GM18508 (cell line): ENCODE measurements around the gene LEMD2.

Source experiments
- ATAC-seq: cut with Tn5 transposase; IDR thresholded peaks from one replicate; pipeline ENCODE4 v1.9.1; 2021; ENCODE audit warnings: moderate number of reproducible peaks; ENCODE audit not compliant: insufficient read depth, unreplicated experiment

LEMD2 gene

DNA sequence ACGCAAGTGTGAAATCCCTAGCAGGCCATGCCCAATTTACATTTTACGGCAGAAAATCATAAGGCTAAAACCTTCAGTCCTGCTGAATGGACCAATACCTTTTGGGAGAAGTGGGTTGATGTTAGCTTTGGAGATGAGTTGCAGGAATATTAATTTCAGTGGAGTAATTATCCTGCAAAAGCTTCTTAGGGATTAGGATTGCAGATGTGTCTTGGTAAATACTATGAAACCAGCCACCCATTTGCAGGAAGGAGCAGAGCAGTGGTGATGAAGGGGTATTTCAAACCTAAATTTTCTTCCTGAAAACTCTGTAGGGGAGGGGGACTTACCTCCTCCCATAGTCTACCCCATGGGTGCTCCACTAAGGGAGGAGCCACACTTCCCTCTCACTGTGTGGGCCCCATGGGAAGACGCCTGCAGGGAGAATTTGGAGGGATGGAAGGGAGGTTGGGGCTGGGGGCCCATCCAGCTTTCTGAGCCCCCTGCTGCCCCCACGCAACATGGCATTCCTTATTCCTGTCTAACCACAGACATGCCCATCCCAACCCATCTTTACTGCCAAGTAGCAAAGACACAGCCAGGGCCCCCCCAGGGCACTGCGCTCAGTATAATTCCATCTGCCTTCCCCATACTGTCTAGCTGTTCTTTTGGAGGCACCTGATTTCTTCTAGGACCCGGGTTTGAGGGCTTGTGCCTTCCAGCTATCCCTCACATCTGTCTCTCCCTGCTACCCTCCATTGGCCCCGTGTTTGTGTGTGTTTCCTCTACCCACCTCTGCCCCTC, 62.8 kb downstream of the LEMD2 start:
- ATAC-seq: no peak

DNA sequence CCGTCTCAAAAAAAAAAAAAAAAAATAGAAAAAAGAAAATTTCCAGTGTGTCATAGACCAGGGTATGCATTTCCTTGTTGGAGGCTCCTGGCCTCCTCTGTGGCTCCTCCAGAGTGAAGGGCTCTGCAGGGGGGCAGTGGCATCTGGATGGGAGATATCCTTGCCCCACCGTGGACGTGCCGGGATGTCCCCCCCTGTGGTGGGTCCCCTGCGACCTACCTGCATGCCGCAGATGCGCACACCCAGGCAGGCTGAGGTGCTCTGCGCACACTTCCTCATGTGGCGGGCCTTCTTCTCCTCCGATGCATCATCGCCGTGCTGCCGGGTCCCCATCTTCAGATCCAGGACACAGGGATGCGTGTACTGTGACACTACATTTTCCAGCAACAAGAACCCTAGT, 63.7 kb downstream of the LEMD2 start:
- ATAC-seq: no peak

DNA sequence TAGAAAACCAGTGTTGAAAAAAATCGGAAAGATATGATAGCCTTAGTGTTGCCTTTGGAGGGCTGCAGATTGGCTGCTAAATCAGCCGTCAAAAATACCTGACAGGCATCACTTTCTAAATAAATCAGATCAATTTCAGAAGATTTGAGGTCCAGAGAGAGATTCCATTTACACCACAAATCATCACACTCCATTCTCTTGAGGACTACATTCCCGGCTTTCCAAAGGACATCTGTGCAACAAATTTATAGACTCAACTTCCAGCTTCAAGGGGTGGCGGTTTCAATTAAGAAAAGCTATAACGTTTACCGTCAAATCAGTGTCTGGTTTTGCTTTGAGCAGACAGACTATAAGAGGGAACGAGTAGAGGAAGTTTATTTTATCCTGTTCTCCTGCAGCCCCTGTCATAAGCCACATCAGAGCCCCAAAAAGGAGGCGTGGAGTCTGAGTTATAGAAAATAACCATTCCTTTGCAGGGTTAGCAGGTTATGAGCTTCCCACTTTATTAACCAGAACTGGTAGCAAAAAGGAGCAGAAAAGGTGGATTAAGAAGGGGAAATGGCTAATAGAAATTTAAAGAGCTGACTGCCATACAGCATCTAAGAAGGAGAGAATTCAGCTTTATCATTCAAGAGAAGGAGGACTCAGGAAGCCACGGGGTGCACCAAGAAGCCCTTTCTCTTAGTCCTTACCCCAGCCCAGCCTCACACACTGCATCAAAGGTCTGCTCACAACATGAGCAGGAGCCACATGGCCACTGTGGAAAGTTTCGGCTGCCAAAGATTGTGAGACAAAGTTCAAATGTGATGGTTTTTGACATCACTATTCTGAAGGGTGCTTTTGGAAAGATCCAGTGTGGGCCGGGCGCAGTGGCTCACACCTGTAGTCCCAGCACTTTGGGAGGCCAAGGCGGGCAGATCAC, 64.6 kb downstream of the LEMD2 start:
- ATAC-seq: no peak

DNA sequence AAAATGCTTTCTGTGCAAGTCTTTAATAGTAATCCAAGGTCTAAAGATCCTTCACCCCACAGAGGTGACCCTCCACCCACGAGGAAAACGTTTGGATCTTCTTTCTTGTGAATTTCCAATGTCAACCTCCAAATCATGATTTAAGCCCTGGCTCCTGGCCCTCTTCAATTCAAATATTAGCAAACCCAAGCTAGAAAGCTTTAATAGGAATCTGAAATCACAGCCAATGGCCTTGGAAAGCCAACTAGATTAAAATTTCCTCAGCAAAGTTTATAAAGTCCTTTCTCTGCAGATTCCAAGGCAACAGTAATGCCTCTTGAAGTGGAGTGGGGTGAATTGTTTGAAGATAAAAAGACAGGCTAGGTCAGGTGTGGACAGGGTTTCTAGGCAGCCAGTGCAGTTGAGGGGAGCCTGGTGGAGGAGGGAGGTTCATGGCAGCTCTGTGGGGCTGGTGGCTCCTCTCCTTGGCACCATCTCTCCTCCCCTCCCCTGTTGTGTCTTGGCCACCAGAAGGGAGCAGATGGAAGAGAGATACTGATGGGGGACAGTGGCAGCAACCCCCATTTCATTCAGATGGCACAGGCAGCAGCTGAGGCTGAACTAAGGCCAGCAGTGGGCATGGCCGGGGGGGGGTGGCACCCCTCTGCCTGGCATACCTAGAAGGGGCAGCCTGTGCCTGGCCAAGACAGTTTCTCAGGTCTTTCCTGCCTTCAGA, 65.4 kb downstream of the LEMD2 start:
- ATAC-seq: no peak

DNA sequence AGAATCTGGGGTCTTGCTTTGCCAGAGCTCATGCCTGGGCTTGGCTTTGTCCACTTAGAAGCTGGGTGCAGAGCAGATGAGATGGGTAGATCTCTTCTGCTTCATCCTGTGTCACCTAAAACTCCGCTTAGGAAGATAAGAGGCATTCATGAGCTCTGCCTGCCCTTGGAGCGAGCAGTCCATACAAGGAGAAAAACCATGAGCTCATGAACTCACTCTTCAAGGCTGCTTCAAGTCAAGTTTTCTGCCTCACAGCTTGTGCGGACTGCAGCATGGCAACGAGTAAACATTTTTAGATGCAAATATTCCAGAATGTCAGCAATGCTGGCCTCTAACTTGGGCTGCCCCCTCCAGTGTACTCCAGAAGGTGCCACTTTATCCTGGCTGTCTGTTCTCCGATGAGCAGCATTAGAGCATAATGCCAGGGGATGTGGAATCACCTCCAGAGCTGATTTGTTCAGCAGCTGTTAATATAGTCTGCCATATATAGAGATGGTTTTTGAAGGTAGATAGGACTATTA, 66.8 kb downstream of the LEMD2 start:
- no peak for ATAC-seq

DNA sequence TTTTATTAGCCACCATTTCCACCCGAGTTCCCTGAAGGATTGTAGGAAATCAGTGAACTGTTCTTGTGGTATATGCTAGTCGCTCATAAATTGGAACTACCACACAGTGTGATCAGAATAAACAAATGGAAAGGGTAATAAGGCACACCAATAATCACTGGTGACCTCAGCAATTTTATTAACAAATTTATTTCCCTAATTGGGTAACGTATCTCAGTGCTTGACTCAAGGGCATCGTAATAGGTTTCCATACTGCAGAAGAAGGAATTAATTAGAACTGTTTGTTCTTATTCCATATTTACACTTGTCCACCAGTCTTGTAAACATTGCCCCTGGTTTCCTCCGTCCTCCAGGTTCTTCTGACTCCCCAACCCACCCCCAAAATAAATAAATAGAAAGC, 67.4 kb downstream of the LEMD2 start:
- no peak for ATAC-seq
